Measurements from ENCODE around the gene TMEM168. TPM values are rescaled to one million over a fixed set of nuclear protein-coding genes. Genes with fewer than 3 reads are reported as not detected.
"Not testable (repeated sequence)": the region's sequence is repeated elsewhere in the genome, so short reads cannot be mapped to it uniquely, and the experiment has no call there.

Gene TMEM168
- total RNA-seq, result 10 to 100 TPM; 16.9 to 27.3 TPM
- long read RNA-seq, full-length matches to known transcripts, result 62 of 70 reads
- long read RNA-seq, partial matches to known transcripts, result 0 of 70 reads
- long read RNA-seq, other reads (novel, unspliced or antisense), result 8 of 70 reads

DNA sequence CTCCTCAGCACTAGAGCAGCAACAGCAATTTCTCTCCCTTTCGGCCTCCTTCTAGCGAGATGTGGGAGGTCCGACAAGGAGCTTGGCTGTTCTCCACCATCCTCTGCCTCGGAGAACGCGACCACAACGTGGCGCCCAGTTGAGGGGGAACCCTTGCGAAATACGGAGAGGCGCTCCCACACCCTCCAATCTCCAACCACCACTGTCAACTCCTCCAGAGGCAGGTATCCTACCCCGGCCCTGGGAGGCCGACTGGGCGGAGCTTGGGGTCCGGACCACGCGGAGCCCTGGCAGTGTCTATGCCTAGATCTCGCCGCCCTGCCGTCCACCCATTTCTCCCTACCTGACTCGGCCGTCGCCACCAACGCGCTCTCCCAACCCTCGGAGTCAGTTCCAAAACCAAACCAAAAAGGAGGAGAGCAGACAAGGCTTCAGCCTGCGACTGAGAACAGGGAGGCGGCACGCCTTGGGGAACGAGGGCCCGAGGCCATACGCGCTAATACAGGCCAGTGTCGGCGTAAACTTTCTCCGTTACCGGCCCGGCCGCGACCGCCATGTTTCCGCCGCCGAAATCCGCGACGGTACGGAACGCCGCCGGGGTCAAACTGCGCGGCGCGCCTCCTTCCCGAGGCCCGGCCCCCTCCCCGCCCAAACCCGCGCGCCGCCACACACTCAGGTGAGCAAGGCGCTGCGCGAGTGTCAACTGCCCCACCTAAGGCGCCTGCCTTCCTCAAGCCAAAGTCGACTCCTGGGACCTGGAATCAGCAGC, at the start of gene TMEM168:
TMEM168 (minus strand) TSS at position 577 of the 769 bp plus-strand sequence. CDS start 5,568 bp downstream, outside the sequence.
- DNase-seq (peak; percentile 84), ATAC-seq (peak; percentile 92 to 96)
- intact Hi-C loops (cut with DNase I), result no loop called here

- intact Hi-C loops (cut with DNase I); DNase-seq; ATAC-seq: not testable (repeated sequence)
These were observed 45.7 kb upstream of the TMEM168 start for GRCh38 chr7:112835928-112836327.

- intact Hi-C loops (cut with DNase I), result no loop called here
- ATAC-seq (no peak), DNase-seq (no peak)
These were observed 42.9 kb upstream of the TMEM168 start for GRCh38 chr7:112833082-112833481.

DNA sequence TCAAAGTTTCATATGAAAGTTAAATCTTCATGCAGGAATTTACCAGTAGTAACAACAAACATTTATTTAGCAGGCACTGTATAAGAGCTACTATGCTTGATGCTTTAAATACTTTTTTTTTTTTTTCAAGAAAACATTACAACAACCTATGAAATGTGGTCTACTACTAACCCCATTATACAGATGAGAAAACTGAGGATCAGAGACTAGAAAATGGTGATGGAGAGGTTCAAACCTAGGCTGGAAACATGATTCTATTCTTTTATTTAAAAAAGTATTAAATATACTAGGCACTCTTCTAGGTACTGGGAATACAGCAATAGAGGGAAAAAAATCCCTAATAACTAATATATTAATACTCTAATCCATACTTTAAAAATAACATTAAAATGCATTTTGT, 40.6 kb upstream of the TMEM168 start:
- DNase-seq, result no peak
- intact Hi-C loops (cut with DNase I), result no loop called here

GRCh38 chr7:112828696-112829095, 38.5 kb upstream of the TMEM168 start:
- ATAC-seq, result no peak
- DNase-seq, result no peak
- intact Hi-C loops (cut with DNase I), result no loop called here

More for the DNA sequence above, 40.6 kb upstream of the TMEM168 start:
- ATAC-seq, result no peak

DNA sequence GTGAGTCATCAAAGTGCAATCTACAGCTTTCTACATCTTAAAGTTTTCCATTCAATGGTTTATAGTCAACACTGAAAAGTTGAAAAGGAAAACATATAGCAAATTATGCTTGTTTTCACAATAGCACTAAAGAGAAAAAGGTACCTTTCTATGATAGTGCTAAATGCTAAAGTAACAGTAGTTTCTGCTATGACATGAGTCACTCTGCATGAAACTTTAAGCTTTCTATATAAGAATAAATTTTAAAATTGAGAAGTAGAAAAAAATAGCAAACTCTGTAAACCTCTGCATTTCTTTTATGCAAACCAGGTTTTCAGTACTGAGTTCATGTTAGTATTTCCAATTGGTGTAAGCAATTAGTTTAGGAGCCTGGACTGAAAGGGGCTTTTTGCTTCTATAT, 31.2 kb upstream of the TMEM168 start:
- ATAC-seq (no peak), DNase-seq (no peak)
- intact Hi-C loops (cut with DNase I), result no loop called here

DNA sequence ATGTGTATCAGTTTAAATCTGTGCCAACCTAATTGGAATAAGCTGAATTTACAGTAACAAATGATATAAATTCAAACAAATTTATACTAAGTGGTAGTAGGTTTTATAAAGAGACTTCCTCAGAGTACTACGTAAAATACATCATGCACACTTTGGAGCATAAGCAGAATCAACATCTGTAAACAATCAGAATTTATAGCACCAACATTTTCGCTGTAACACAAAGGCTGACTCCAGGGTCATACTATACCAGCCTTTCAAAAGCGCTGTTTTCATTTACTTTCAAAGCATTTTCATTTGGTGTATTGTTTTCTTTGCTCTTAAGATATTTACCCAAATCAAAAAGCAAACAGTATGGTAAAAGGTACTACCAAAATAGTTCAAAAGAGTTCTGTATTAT, 29.3 kb upstream of the TMEM168 start:
- ATAC-seq (no peak), DNase-seq (no peak)
- intact Hi-C loops (cut with DNase I), result no loop called here

DNA sequence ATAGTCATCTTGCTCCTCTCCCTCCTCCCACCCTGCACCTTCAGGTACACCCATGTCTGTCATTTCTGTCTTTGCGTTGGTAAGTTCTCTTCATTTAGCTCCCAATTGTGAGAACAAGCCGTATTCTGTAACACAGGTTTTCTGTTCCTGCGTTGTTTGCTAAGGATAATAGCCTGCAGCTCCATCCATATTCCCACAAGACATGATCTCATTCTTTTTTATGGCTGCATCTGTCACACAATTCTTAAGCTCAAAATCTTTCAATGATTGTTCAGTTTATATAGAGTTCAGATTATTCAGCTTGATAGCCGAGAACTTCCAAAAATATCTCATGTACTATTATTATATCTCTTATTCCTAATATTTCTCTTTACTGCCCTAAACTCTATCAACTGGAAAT, 16.0 kb upstream of the TMEM168 start:
- intact Hi-C loops (cut with DNase I), result no loop called here
- DNase-seq (no peak), ATAC-seq (no peak)

DNA sequence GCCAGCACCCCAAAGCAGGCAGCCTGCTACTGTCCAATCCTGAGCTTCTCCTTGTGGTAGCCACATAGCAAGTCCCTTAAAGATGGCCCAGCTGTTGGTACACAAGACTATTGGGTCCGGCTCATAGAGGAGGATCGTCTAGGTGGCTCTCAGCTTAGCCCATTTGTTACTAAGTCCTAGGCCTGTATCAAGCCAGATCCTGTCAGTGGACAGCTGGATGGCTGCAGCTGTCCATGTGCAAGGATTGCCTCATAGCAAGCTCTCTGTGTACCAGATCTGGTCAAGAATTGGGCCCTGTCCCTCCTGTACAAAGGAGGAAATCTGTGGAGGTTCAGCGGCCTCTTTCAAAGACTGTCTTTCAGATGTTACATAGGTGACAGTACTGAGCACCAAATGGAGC, 12.2 kb upstream of the TMEM168 start:
- ATAC-seq (no peak), DNase-seq (no peak)
- intact Hi-C loops (cut with DNase I), result no loop called here

DNA sequence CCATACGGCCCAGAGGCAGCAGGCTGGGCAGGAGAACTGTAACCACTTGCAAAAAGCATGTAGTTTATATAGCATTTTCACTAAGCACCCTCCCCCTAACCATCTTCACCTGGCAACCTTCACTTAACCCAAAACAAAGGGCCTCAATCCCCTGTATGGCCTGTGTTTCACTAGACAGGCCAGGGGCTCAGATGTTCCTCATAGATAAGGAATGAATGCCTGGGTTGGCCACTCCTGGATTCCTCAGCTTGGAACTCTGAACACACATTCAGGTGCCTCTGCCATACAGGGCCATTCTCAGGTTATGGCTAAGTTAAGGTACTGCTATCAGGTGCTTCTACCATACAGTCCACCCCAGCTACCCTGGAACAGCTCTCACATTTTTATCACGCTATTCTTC, 10.3 kb upstream of the TMEM168 start:
- intact Hi-C loops (cut with DNase I), result no loop called here
- ATAC-seq (no peak), DNase-seq (no peak)

- ATAC-seq, result no peak
- intact Hi-C loops (cut with DNase I), result no loop called here
- DNase-seq, result no peak
These were observed 9.4 kb upstream of the TMEM168 start for GRCh38 chr7:112799448-112800120.

DNA sequence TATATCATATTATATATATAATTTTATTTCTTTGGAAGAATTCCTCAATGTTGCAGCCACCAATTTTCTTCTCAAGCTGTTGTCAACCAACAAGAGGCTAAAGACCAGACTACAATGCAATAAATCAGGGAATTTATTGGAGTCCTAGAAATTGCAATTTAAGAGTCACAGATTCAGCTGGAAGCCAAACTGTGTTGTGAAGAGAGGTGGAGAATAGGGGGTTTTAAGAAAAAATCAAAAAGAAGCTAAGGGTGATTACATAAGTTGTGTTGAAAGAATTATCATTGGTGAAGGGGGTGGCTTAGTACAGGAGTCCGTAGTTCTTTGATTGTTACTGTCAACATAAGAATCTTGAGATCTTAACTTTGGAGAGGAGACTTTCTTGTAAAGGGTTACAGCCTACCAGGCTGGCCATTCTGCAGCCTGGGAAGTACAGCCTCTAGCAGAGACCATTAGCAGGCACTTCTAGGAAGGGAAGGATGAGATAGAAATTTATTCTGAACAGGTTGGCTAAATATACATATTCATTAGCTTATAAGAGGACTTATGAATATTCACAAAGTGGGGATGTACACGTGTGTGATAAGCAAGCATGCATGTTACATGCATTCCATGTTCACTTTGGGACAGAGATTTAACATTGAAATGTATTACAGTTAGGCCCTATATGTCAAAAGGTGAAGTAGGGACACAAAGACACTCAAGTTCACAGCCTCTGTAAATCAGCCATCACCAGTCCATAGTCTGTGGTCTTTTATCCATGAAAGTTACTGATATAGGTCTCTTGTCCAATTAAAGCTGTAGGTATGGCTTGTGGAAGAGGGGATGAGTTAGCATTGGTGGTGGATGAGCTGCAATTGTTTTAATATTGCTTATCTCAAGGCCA, 8.3 kb upstream of the TMEM168 start:
- intact Hi-C loops (cut with DNase I), result no loop called here
- DNase-seq, result no peak
- no peak for ATAC-seq

- ATAC-seq; DNase-seq; intact Hi-C loops (cut with DNase I): not testable (repeated sequence)
These were observed 6.4 kb upstream of the TMEM168 start for GRCh38 chr7:112796552-112796951.

GRCh38 chr7:112792441-112792840, 2.2 kb upstream of the TMEM168 start:
- no peak for DNase-seq
- ATAC-seq, result no peak
- intact Hi-C loops (cut with DNase I), result no loop called here

DNA sequence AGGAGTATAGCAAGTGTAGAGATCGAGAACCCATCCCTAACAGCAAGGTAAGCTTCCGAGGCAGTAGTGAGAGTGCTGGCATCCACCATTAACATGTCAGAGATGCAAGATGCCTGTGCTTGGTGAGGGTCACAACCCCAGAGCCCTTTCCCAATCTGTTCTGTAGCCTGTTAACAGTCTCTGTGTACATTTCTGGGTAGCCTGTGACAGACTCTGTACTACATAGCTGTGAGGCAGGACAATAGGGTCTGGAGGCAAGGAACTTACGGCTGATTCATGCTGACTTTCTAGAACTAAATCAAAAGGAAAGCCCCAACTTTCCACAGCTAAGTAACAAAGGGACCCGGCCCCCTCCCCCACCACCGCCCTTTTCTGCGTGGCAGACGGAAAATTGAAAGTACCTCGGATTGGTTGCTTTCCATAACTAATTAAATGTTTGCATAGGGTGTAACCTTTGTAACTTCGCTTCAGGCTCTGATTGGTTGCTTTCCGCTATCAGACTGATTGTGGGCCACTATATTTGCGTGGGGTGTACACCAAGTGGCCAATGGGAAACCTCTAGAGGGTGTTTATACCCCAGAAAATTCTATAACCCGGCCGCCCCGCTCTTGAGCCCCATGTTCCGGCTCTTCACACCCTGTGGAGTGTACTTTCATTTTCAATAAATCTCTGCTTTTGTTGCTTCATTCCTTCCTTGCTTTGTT, 1.4 kb upstream of the TMEM168 start:
- DNase-seq, result no peak
- intact Hi-C loops (cut with DNase I), result no loop called here

DNA sequence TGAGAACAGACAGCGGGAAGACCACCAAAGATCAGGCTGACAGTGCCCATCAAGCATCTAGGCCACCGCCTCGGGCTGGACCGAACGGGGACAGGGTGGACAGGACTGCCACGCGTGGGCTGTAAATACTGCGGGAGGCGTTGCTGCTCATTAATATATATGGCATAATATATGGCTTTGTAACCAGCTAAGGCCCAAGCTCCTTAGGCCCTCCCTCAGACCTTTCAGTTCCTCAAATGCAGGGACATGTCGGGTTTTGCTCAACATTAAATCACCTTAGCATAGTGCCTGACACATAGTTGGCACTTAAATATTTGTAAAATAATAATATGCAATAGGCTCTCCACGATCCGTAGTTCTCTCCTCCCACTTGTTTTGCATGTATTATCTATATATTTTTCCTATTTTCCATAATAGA, 402 bp upstream of the TMEM168 start:
- DNase-seq (no peak), ATAC-seq (peak; percentile 42 to 49)
- intact Hi-C loops (cut with DNase I), result no loop called here

More for the DNA sequence above, 1.4 kb upstream of the TMEM168 start:
- no peak for ATAC-seq

GRCh38 chr7:112789453-112789816, 758 bp downstream of the TMEM168 start:
- intact Hi-C loops (cut with DNase I), result no loop called here
- no peak for DNase-seq
- ATAC-seq, result peak; percentile 2

DNA sequence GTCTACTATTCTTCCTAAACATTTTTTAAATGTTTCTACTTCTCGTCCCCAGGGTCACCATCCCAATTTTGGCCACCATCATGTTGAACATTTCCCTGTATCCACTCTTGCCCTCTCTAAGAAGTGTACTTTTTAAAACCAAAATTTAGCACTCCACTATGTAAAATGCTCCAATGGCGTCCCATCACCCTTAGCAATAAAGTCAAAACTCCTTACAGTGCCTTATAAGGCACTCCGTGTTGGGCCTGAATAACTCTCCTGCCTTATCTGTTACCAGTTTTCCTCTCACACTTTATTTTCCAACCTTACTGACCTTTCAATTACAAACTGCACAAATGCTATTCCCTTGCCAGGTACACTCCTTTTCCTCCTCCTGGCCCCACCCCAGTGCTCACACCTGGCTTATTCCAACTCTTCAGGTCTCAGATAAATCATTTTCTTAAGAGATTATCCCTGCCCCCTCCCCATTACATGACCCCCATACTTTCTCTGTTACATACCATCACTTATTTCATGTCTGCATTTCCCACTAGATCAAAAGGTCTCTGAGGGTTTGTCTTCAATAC, 1.3 kb downstream of the TMEM168 start:
- DNase-seq, result no peak
- intact Hi-C loops (cut with DNase I), result no loop called here
- no peak for ATAC-seq

- no peak for ATAC-seq
- DNase-seq, result no peak
- intact Hi-C loops (cut with DNase I), result no loop called here
These were observed 5.6 kb downstream of the TMEM168 start for GRCh38 chr7:112784603-112785002.
